Measurements from ENCODE around the gene GRM1.

DNA sequence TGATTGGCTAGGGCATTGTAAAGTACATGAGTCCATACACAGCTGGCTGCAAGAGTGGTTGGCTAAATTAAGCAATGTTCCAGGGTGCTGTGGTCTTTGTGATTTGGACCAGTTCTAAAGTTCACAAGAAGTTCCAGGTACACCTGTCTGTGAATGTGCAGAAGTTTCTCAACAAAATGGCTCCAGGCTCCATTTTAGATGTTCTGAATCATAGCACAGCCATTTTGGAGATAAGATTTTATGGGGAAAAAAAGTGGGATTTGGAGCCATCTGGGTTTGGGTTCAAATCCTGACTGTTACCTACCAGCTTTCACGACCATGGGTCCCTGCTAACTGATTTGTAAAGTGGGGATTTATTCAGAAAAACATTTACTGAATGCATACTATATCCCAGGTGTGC lies 82.1 kb downstream of the GRM1 start:
- TF ChIP-seq, protein P1, sequence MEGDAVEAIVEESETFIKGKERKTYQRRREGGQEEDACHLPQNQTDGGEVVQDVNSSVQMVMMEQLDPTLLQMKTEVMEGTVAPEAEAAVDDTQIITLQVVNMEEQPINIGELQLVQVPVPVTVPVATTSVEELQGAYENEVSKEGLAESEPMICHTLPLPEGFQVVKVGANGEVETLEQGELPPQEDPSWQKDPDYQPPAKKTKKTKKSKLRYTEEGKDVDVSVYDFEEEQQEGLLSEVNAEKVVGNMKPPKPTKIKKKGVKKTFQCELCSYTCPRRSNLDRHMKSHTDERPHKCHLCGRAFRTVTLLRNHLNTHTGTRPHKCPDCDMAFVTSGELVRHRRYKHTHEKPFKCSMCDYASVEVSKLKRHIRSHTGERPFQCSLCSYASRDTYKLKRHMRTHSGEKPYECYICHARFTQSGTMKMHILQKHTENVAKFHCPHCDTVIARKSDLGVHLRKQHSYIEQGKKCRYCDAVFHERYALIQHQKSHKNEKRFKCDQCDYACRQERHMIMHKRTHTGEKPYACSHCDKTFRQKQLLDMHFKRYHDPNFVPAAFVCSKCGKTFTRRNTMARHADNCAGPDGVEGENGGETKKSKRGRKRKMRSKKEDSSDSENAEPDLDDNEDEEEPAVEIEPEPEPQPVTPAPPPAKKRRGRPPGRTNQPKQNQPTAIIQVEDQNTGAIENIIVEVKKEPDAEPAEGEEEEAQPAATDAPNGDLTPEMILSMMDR (conservative IDR thresholded peaks at IDR 0.05 in 1 of 2, IDR thresholded peaks at IDR 0.05 in 1 of 2; ENCODE audit: low read depth in 1 of 2, low read length in 2 of 2) = no peak
- no peak for TF ChIP-seq EZH2 (IDR thresholded peaks at IDR 0.05; ENCODE audit: low read length, missing control alignments)
